GM19043 (cell line): ENCODE results near the gene ITGAV.

Experiments used
- ATAC-seq: cut with Tn5 transposase; IDR thresholded peaks from one replicate; pipeline ENCODE4 v1.9.1; 2021; ENCODE audit warnings: low read depth; ENCODE audit not compliant: unreplicated experiment

ITGAV gene

GRCh38 chr2:186659383-186659782, 69.5 kb downstream of the ITGAV start:
- ATAC-seq: no peak

GRCh38 chr2:186664385-186665043, 74.7 kb downstream of the ITGAV start:
- ATAC-seq: no peak

- no peak for ATAC-seq
Observed at GRCh38 chr2:186669146-186669545, 79.3 kb downstream of the ITGAV start.

- ATAC-seq: no peak
Observed at GRCh38 chr2:186670831-186671230, 81.0 kb downstream of the ITGAV start.

GRCh38 chr2:186675380-186675779, 85.5 kb downstream of the ITGAV start:
- no peak for ATAC-seq

GRCh38 chr2:186683341-186683740, 93.5 kb downstream of the ITGAV start:
- ATAC-seq: no peak

- ATAC-seq: no peak
Observed at GRCh38 chr2:186687807-186688211, 98.0 kb downstream of the ITGAV start.

- ATAC-seq: no peak
Observed at GRCh38 chr2:186688813-186689212, 99.0 kb downstream of the ITGAV start.

GRCh38 chr2:186690786-186691185, 100.9 kb downstream of the ITGAV start:
- no peak for ATAC-seq

- ATAC-seq: no peak
Observed at GRCh38 chr2:186691231-186691630, 101.4 kb downstream of the ITGAV start.

- ATAC-seq: no peak
Observed at GRCh38 chr2:186691900-186692299, 102.0 kb downstream of the ITGAV start.

GRCh38 chr2:186693446-186693832, 103.6 kb downstream of the ITGAV start:
- no peak for ATAC-seq

- no peak for ATAC-seq
Observed at GRCh38 chr2:186695081-186695756, 105.4 kb downstream of the ITGAV start.

GRCh38 chr2:186696290-186696689, 106.4 kb downstream of the ITGAV start:
- no peak for ATAC-seq

- ATAC-seq: no peak
Observed at GRCh38 chr2:186696804-186697203, 106.9 kb downstream of the ITGAV start.

- no peak for ATAC-seq
Observed at GRCh38 chr2:186697536-186697935, 107.7 kb downstream of the ITGAV start.

- no peak for ATAC-seq
Observed at GRCh38 chr2:186699742-186700141, 109.9 kb downstream of the ITGAV start.

- no peak for ATAC-seq
Observed at GRCh38 chr2:186702006-186702405, 112.2 kb downstream of the ITGAV start.

- ATAC-seq: no peak
Observed at GRCh38 chr2:186702501-186702900, 112.6 kb downstream of the ITGAV start.

- no peak for ATAC-seq
Observed at GRCh38 chr2:186704897-186705296, 115.0 kb downstream of the ITGAV start.

GRCh38 chr2:186709529-186710450, 119.9 kb downstream of the ITGAV start:
- no peak for ATAC-seq
